ENCODE measurements around the gene HSPG2. TPM values are rescaled to one million over a fixed set of nuclear protein-coding genes. Genes with fewer than 3 reads are reported as not detected.

HSPG2 gene
- total RNA-seq, 1 experiment from 2014 or later: 35.1 TPM

- H3K27ac ChIP-seq (ENCODE audit: low read length): no peak overlapping the region
- no peaks in the 10 kb centered on the region for H3K27me3 ChIP-seq (ENCODE audit: low read length)
- ATAC-seq (no peak), DNase-seq (no peak)
- no peak overlapping the region for H3K9ac ChIP-seq (ENCODE audit: low read length)
- H2AFZ ChIP-seq (ENCODE audit: low read length): no peak overlapping the region
- intact Hi-C loops (cut with micrococcal nuclease): no loop called here
- no peak overlapping the region for H3K4me3 ChIP-seq (ENCODE audit: low read length)
- H3K79me2 ChIP-seq (ENCODE audit: low read length): no peaks in the 10 kb centered on the region
- H3K4me1 ChIP-seq (ENCODE audit: insufficient read depth, low read length): no peaks in the 10 kb centered on the region
- H3K9me3 ChIP-seq (ENCODE audit: low read length): no peaks in the 10 kb centered on the region
- no peaks in the 10 kb centered on the region for H4K20me1 ChIP-seq (ENCODE audit: low read length)
- H3K36me3 ChIP-seq (ENCODE audit: low read depth, low read length): peaks cover 27% of the 10 kb centered on the region
- TF ChIP-seq CTCF (conservative IDR thresholded peaks at IDR 0.05; ENCODE audit: low read depth, low read length) (no peak), EZH2phosphoT487 (IDR thresholded peaks at IDR 0.05; ENCODE audit: borderline replicate concordance, low read length) (no peak), EZH2 (IDR thresholded peaks at IDR 0.05; ENCODE audit: low read length, unreplicated experiment) (no peak)
- POLR2A ChIA-PET (ENCODE audit: unreplicated experiment): no interaction called here
- H3K9me2 ChIP-seq (replicated peaks; ENCODE audit: low read length): no peaks in the 10 kb centered on the region
- no peak overlapping the region for H3K4me2 ChIP-seq (ENCODE audit: low read length)
- no peaks in the 10 kb centered on the region for H3F3A ChIP-seq (ENCODE audit: low read length, unreplicated experiment)
- CTCF ChIA-PET: no interaction called here
- no TSS peak for BruUV-seq (replicated peaks)
Measured at GRCh38 chr1:21836729-21837128, 100.4 kb downstream of the HSPG2 start.

- CTCF ChIA-PET: no interaction called here
- H3F3A ChIP-seq (ENCODE audit: low read length, unreplicated experiment): no peaks in the 10 kb centered on the region
- peaks cover 23% of the 10 kb centered on the region for H3K36me3 ChIP-seq (ENCODE audit: low read depth, low read length)
- POLR2A ChIA-PET (ENCODE audit: unreplicated experiment): no interaction called here
- H3K9me3 ChIP-seq (ENCODE audit: low read length): no peaks in the 10 kb centered on the region
- ATAC-seq (no peak), DNase-seq (no peak)
- intact Hi-C loops (cut with micrococcal nuclease): no loop called here
- TF ChIP-seq EZH2 (IDR thresholded peaks at IDR 0.05; ENCODE audit: low read length, unreplicated experiment): no peak
- TF ChIP-seq EZH2phosphoT487 (IDR thresholded peaks at IDR 0.05; ENCODE audit: borderline replicate concordance, low read length): no peak
- TF ChIP-seq CTCF (conservative IDR thresholded peaks at IDR 0.05; ENCODE audit: low read depth, low read length): no peak
- no TSS peak for BruUV-seq (replicated peaks)
- H3K27me3 ChIP-seq (ENCODE audit: low read length): no peaks in the 10 kb centered on the region
- no peak overlapping the region for H3K27ac ChIP-seq (ENCODE audit: low read length)
- no peak overlapping the region for H3K4me2 ChIP-seq (ENCODE audit: low read length)
- H4K20me1 ChIP-seq (ENCODE audit: low read length): no peaks in the 10 kb centered on the region
- no peaks in the 10 kb centered on the region for H3K4me1 ChIP-seq (ENCODE audit: insufficient read depth, low read length)
- H3K9ac ChIP-seq (ENCODE audit: low read length): no peak overlapping the region
- no peak overlapping the region for H3K4me3 ChIP-seq (ENCODE audit: low read length)
- H3K79me2 ChIP-seq (ENCODE audit: low read length): no peaks in the 10 kb centered on the region
- no peaks in the 10 kb centered on the region for H3K9me2 ChIP-seq (replicated peaks; ENCODE audit: low read length)
- no peak overlapping the region for H2AFZ ChIP-seq (ENCODE audit: low read length)
Measured at GRCh38 chr1:21836010-21836409, 101.1 kb downstream of the HSPG2 start.

GRCh38 chr1:21834666-21835065 is 102.4 kb downstream of the HSPG2 start:
- H3K27ac ChIP-seq (ENCODE audit: low read length): no peak overlapping the region
- CTCF ChIA-PET: no interaction called here
- no peaks in the 10 kb centered on the region for H4K20me1 ChIP-seq (ENCODE audit: low read length)
- POLR2A ChIA-PET (ENCODE audit: unreplicated experiment): no interaction called here
- no peaks in the 10 kb centered on the region for H3K79me2 ChIP-seq (ENCODE audit: low read length)
- no peaks in the 10 kb centered on the region for H3K27me3 ChIP-seq (ENCODE audit: low read length)
- no peak for ATAC-seq
- no peak for TF ChIP-seq CTCF (conservative IDR thresholded peaks at IDR 0.05; ENCODE audit: low read depth, low read length)
- no peak for TF ChIP-seq EZH2 (IDR thresholded peaks at IDR 0.05; ENCODE audit: low read length, unreplicated experiment)
- no peak for TF ChIP-seq EZH2phosphoT487 (IDR thresholded peaks at IDR 0.05; ENCODE audit: borderline replicate concordance, low read length)
- no peak overlapping the region for H3K4me3 ChIP-seq (ENCODE audit: low read length)
- H3K4me1 ChIP-seq (ENCODE audit: insufficient read depth, low read length): no peaks in the 10 kb centered on the region
- H3K9ac ChIP-seq (ENCODE audit: low read length): no peak overlapping the region
- no peak for DNase-seq
- H3K9me3 ChIP-seq (ENCODE audit: low read length): no peaks in the 10 kb centered on the region
- peaks cover 23% of the 10 kb centered on the region for H3K36me3 ChIP-seq (ENCODE audit: low read depth, low read length)
- H2AFZ ChIP-seq (ENCODE audit: low read length): no peak overlapping the region
- intact Hi-C loops (cut with micrococcal nuclease): no loop called here
- no peaks in the 10 kb centered on the region for H3F3A ChIP-seq (ENCODE audit: low read length, unreplicated experiment)
- H3K9me2 ChIP-seq (replicated peaks; ENCODE audit: low read length): no peaks in the 10 kb centered on the region
- H3K4me2 ChIP-seq (ENCODE audit: low read length): no peak overlapping the region
- BruUV-seq (replicated peaks): no TSS peak

All from PC-3 (cell line).